Fibroblast of pulmonary artery (primary cell): Measurements from ENCODE around the gene MEGF6.

Source experiments
- DNase-seq: peaks from one replicate; pipeline ENCODE4 v3.0.0-alpha.2; 2010; ENCODE audit warnings: low read depth
- H3K4me3 ChIP-seq: replicated peaks from 2 replicates; pipeline ENCODE4 v1.5.1; 2011; ENCODE audit warnings: low read depth, mild to moderate bottlenecking, control low read depth, low read length, moderate library complexity
- CTCF ChIP-seq: IDR thresholded peaks from 2 replicates; pipeline ENCODE4 v1.5.1; 2011; ENCODE audit warnings: mild to moderate bottlenecking, control low read depth, low read length, inconsistent platforms; ENCODE audit errors: missing control alignments

The MEGF6 gene

GRCh38 chr1:3632298-3632697 is 21.0 kb upstream of the MEGF6 start:
- no peak overlapping the region for H3K4me3 ChIP-seq
- TF ChIP-seq CTCF: no peak

GRCh38 chr1:3631320-3632260 is 20.3 kb upstream of the MEGF6 start:
- DNase-seq: no peak
- H3K4me3 ChIP-seq: no peak overlapping the region
- TF ChIP-seq CTCF: no peak

More at GRCh38 chr1:3632298-3632697, 21.0 kb upstream of the MEGF6 start:
- no peak for DNase-seq

- no peak for TF ChIP-seq CTCF
- no peak overlapping the region for H3K4me3 ChIP-seq
- DNase-seq: no peak
Observed at GRCh38 chr1:3630914-3631313, 19.6 kb upstream of the MEGF6 start.

GRCh38 chr1:3630161-3630611 is 18.9 kb upstream of the MEGF6 start:
- no peak for DNase-seq
- no peak overlapping the region for H3K4me3 ChIP-seq
- no peak for TF ChIP-seq CTCF

- no peak overlapping the region for H3K4me3 ChIP-seq
- no peak for DNase-seq
- no peak for TF ChIP-seq CTCF
Observed at GRCh38 chr1:3629561-3630160, 18.4 kb upstream of the MEGF6 start.

GRCh38 chr1:3628445-3628844 is 17.1 kb upstream of the MEGF6 start:
- no peak for TF ChIP-seq CTCF
- H3K4me3 ChIP-seq: no peak overlapping the region
- no peak for DNase-seq
